Prostate gland (tissue), 2 donors: ENCODE results near the gene WWOX.
"Not testable (repeated sequence)": the region's sequence is repeated elsewhere in the genome, so short reads cannot be mapped to it uniquely, and the experiment has no call there.

Experiments
- CTCF ChIP-seq, 4 experiments: fragments of 200-600 bp in 2 of 4; fragments of 450-650 bp in 2 of 4; sonication (generic) in 2 of 4; IDR thresholded peaks; 1 replicate in 3 of 4; 2 replicates in 1 of 4; pipeline ENCODE4 v1.5.1; 2016 to 2019; ENCODE audit warnings: antibody characterized with exemption in 4 of 4, mild to moderate bottlenecking in 2 of 4, moderate library complexity in 2 of 4
- POLR2A ChIP-seq: fragments of 450-650 bp; IDR thresholded peaks from one replicate; pipeline ENCODE4 v1.6.1; 2016; ENCODE audit warnings: antibody characterized with exemption, mild to moderate bottlenecking
- POLR2AphosphoS5 ChIP-seq: sonication (generic); formaldehyde crosslinking; IDR thresholded peaks from one replicate; pipeline ENCODE4 v1.6.1; 2017; ENCODE audit warnings: antibody characterized with exemption

- not testable (repeated sequence) for TF ChIP-seq POLR2A; CTCF (IDR thresholded peaks at IDR 0.05); POLR2AphosphoS5
Observed at GRCh38 chr16:78059806-78060205, 39.6 kb upstream of the WWOX start.
